Activated CD4-positive, alpha-beta T cell treated with anti-CD3 and anti-CD28 coated beads for 24 hours (primary cell): ENCODE results near the gene DOCK2.
"Not testable (repeated sequence)": the region's sequence is repeated elsewhere in the genome, so short reads cannot be mapped to it uniquely, and the experiment has no call there.

Source experiments
- DNase-seq, 2 donors: peaks; one replicate each; pipeline ENCODE4 v3.0.0-alpha.2; 2020; ENCODE audit warnings: low read depth in 2 of 2

Gene DOCK2

DNA sequence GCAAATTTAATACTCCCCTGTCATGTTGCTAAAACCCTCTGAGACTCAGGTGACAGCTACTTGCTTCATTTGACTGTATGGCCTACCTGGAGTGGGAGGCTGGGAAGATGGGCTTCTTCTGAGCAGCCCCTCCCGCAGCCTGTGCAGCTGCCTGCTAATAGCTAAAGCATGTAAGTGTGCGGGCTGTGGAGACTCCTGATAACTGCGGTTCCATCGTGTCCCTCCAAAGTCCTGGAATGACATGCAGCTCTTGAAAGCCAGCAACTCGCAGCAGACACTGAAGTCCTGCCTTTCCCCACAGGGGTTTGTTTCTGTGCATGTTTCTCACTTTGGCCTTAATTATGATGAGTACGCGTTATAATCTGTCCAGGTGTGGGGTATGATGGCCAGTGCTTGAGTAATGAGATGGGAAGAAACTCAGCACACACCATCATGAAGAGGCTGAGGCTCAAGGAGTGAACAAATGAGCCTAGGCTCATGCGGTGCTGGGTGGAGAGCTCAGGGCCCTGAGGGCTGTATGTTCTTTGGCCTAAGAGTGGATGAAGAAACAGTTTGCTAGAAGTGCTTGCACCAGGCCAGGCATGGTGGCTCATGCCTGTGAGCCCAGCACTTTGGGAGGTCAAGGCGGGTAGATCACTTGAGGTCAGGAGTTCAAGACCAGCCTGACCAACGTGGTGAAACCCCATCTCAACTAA, 119.1 kb downstream of the DOCK2 start:
- DNase-seq: no peak

DNA sequence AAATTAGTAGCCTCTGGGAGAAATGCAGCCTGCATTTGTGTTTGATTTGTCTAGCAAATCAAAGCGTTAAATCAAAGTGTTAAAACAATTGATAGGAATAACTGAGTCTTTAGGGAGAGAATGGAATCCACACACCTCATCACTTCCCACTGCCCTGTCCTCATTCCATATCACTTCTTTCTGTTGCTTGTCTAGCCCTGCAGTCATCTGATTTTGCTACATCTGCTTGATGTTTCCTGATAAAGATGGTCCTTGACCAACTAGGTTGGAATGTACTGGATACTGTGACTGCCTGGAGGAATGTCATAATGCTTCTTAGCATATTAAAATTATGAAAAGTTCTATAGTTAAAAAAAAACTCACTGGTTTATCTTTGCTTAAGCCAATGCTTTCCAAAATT, 119.9 kb downstream of the DOCK2 start:
- no peak for DNase-seq

- DNase-seq: no peak
Measured at GRCh38 chr5:169758886-169759285, 121.8 kb downstream of the DOCK2 start.

DNA sequence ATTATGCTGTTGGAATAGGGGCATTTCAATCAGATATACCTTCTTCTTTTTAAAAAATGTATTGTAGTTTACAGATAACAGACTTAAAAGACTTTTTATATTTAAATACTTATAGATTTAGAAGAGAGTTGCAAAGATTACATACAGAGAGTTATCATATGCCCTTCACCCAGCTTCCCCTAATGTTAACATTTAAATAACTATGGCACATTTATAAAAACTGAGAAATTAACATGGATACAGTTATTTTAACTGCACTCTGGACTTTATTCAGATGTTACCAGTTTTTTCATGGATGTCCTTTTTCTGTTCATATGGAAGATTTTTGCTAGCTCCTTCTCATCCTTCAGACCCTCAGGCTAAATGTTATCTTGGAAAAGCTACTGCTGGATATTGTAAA, 123.2 kb downstream of the DOCK2 start:
- DNase-seq: no peak

DNA sequence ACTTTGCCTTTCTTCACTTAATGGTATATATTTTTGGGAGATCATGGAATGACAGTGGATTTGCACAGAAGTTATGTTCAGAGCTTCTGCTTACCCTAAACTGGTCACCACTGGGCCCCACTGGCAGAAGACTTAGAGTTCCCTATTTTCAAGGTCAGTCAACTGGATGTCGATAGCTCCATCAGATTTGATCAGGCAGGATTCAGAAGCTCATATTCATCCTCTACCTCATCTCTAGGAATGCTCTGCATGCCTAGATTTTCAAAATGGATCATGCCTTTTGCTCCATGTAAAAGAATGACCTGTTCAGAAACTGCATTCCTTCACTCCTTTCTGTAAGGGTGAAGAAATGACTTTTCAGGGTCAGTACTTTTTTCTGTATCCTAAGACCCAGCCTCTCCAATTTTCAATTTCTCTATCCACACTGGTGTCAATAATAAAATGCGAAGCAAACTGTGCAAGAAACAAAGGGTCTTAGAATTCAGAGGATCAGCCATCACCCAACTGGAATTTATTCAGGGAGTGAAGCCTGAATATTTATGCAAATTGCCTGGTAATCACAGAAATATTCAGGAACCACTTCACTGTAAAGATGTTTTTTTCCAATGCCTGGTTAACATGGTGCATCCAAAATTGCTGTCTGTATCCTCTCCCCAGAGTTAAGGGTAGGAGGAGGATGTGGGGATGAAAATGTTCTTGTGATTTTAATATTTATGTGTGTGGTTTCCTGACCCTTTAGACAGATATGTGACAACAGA, 125.4 kb downstream of the DOCK2 start:
- no peak for DNase-seq

- no peak for DNase-seq
Measured at GRCh38 chr5:169763376-169764017, 126.4 kb downstream of the DOCK2 start.

DNA sequence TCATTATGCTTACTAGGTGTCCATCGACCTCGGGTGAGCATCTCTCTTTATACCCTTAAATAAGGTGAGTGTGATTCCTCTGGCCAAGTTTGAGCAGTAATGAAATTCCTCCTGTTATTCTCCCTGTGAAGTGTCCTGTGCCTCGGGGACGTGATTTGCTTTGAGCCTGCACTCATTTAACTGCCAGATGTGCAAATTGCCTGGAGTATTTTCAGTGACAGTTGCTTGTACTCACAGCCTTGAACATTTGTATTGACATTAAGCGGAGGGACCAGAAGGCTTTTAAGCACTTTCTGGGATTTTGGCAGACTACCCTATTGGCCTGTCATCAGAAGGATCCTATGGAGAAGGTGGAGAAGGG, 126.9 kb downstream of the DOCK2 start:
- DNase-seq: no peak

DNA sequence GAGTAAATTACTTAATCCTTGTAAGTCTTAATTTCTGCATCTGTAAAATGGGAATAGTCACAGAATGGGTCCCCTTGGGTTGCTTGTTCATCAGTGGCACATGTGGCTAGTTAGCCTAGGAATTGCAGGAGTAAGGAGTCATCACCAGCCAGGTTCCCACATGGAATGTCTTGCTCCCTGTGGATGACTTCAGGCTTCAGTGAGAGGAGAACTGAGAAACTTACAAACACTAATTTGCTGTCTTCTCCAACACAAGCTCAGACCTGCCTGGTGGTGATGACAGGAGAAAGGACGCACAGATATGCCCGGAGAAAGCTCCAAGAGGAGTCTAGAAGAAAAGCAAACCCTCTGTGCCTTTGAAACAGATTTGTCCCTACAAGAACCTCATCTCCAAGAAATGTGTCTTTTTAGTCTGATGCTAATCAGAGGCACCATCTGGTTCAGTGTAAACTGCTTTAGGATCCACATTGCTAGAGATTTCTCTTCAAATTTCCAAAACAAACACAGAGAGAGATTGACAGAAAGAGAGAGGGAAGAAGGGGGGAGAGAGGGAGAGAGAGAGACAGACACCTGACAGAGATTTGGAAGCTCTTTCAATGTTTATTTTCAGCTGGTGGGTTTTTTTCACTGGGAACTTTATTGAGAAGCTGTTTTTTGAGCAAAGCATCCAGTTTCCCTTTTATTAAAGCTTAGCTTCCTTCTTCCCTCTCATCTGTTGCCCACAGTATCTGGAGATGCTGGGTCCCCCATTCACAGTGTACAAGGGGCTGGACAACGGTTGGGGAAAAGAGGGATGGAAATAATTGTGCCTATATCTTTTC, 128.3 kb downstream of the DOCK2 start:
- DNase-seq: no peak

DNA sequence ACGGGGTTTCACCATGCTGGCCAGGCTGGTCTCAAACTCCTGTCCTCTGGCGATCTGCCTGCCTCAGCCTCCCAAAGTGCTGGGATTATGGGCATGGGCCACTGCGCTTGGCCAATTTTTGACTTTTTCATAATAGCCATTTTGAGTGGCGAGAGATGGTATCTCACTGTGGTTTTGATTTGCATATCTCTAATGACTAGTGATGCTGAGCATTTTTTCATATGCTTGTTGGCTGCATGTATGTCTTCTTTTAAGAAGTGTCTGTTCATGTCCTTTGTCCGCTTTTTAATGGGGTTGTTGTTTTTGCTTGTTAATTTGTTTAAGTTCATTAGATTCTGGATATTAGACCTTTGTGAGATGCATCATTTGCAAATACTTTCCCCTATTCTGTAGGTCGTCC, 129.9 kb downstream of the DOCK2 start:
- DNase-seq: not testable (repeated sequence)

GRCh38 chr5:169767938-169768337, 130.9 kb downstream of the DOCK2 start:
- DNase-seq: no peak

GRCh38 chr5:169768416-169768815, 131.3 kb downstream of the DOCK2 start:
- no peak for DNase-seq

- DNase-seq: no peak
Measured at GRCh38 chr5:169770109-169770508, 133.0 kb downstream of the DOCK2 start.

DNA sequence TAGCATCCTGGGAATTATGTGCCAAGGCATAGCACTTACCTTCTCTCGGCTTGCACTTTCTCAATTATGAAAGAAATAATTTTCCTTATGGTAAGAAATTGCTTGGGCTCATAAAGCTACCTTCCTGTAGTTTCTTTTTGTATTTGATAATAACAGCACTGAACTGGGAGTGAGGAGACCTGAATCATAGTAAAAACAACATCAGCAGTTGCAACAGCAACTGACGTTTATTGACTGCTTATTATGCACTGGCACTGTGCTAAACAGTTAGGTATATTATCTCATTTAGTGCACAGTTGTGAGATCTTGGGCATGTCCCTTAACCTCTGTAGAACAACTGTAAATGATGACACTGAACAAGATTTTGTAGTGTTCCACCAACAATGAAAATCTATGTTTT, 135.2 kb downstream of the DOCK2 start:
- no peak for DNase-seq

DNA sequence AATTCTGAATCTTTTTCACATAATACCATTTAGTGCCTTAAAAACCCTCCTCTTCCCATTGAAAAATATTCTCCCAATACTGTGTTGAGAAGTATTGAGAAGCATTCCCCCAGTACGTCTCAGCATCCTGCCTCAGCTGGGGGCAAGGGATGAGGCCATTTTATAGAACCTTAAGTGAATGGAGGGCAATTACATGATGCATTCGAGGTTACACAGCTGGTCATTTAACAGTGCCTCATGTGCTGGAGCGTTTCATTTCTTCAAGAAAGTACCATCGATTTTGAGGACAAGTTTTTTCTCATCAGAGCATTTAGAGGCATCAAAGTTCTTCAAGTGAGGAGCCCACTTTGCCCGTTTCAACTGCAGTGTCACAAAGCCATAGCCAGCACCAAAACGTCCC, 135.6 kb downstream of the DOCK2 start:
- DNase-seq: no peak

- no peak for DNase-seq
Measured at GRCh38 chr5:169777159-169777558, 140.1 kb downstream of the DOCK2 start.

- no peak for DNase-seq
Measured at GRCh38 chr5:169778622-169779596, 141.8 kb downstream of the DOCK2 start.

- no peak for DNase-seq
Measured at GRCh38 chr5:169781420-169782345, 144.6 kb downstream of the DOCK2 start.

GRCh38 chr5:169785771-169786618, 148.9 kb downstream of the DOCK2 start:
- DNase-seq: no peak

DNA sequence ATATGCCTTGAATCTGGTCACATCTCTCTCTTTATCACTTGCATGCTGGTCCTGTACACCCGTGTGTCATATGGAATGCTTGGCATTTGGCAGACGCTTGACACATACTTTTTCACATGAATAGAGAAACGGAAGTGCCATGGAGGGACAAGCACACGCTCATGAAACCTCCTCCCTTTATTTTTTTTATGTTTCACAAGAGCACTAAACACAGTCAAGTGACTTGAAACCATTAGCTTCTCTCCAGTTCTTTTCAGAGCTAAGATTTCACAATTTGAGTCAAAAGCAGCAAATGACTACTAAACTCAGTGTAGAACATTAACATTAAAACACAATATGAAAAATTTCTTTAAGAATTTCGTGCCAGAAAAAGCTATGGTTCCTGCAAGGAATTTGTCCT, 151.1 kb downstream of the DOCK2 start:
- no peak for DNase-seq
